Measurements from ENCODE around the gene PEAK3.

Gene PEAK3

DNA sequence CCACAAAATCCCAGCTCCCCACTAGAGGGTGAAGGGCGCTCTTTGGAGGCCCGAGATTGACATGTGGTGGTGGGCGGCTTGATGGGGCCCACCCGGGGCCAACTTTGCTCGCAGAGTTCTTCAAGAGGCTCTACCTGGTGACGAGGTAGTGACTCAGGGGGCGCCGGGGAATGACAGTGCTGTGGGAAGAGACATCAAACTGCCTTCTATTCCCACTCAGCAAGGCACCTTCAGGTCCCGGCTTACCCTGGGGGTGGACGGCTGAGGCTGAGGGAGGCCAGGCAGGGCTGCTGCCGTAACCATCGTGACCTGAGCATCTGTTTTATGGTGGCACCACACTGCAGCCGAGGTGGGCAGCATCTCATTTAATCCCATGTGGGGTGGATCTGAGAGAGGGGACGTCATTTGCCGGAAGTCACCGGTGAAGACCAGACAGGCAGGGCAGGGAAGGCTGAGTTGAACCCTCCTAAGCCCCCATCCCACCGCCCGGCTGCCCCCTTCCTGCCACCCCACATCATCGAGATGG is 24.4 kb upstream of the PEAK3 start:
- Mint-ChIP-seq H3K9me3 (no peaks in the 10 kb centered on the region), H3K36me3 (ENCODE audit: low read depth) (peaks cover 10% of the 10 kb centered on the region), H3K27me3 (ENCODE audit: low read depth) (peaks cover 76% of the 10 kb centered on the region), H3K4me3 (no peak overlapping the region), H3K27ac (no peak overlapping the region), H3K4me1 (ENCODE audit: low read depth) (peaks cover 6% of the 10 kb centered on the region)

DNA sequence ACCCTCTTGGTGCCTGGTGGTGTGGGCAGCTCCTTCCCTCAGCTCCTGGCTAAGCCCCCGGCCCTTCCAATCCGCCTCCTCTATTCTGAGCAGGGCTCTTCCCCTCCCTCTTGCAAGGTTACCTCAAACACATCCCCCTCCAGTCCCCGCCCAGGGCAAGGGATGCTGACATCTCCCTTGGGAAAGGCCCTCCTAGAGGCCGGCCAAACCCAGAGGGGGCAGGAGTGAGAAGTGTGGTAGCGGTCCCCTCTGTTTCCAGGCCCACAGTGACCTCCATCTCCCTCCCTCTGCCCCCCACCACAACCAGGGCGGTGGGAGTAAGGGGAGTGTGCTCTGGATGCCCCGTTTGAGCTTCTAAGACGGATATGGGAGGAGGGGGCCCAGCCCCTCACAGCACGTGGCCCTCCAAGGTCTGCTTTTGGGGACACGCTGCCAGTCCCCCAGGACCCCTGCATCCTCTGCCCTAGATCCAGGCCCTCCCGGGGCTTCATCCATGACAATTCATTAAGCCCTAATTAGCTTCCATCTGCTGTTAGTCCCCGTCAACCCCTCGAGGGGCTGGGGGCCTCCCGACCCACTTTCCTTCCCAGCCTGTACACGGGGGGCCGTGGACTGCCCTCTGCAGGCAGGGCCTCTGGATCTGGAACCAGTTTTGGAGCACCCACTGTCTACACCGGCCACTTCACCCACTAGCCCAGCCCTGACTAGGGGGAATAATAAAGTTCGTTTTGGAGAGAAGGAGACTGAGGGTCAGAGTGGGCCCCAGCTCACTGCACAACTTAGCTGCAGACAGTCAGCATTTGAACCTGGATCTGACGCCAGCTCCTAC is 23.7 kb upstream of the PEAK3 start:
- Mint-ChIP-seq H3K4me3 (no peak overlapping the region), H3K27ac (no peak overlapping the region), H3K4me1 (ENCODE audit: low read depth) (peaks cover 6% of the 10 kb centered on the region), H3K36me3 (ENCODE audit: low read depth) (peaks cover 10% of the 10 kb centered on the region), H3K27me3 (ENCODE audit: low read depth) (peaks cover 75% of the 10 kb centered on the region), H3K9me3 (no peaks in the 10 kb centered on the region)

- Mint-ChIP-seq H3K36me3 (ENCODE audit: low read depth) (peaks cover 7% of the 10 kb centered on the region), H3K9me3 (no peaks in the 10 kb centered on the region), H3K4me1 (ENCODE audit: low read depth) (peaks cover 4% of the 10 kb centered on the region), H3K27me3 (ENCODE audit: low read depth) (peaks cover 52% of the 10 kb centered on the region), H3K27ac (no peak overlapping the region), H3K4me3 (no peak overlapping the region)
Measured at GRCh38 chr19:2303211-2303798, 21.3 kb upstream of the PEAK3 start.

DNA sequence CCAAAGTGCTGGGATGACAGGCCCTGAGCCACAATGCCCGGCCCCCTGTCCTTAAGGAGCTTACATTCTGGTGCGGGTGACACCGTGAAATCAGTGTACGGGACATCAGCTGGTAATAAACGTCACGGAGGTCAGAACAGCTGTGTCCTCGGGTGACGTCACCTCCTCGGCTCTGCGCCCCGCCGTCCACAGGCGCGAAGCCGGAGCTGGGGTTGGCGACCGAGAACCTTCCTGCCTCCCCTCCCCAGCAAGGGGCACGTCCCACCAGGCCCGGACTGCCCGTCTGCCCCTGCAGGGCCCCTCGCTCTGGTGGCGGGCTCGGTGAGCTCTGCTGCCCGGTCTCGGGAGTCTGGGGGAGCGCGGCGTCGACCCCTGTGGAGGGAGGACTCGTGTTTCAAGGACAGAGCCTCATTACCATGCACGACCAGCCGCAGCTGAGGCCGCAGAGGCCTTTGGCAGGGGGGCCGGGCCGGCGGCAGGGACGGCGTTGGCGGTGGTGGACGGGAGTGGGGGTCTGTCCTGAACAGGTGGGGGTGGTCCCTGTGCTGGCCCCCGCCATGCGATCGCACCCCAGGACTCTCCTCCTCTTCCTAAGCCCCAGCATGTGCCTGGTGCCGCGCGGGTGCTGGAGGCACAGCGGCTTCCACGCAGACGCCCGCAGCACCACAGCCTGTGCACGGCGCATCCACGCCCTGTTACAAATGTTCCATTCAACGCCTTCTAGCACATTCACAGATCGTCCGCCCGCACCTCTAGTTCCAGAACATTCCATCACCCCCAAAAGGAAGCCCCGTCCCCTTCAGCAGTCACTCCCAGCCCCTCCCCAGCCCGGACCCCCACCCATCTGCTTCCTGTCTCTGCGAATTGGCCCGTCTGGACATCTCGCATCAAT is 20.6 kb upstream of the PEAK3 start:
- no peak overlapping the region for H3K27ac Mint-ChIP-seq
- H3K4me1 Mint-ChIP-seq (ENCODE audit: low read depth) = peaks cover 4% of the 10 kb centered on the region
- peaks cover 7% of the 10 kb centered on the region for H3K36me3 Mint-ChIP-seq (ENCODE audit: low read depth)
- peaks cover 51% of the 10 kb centered on the region for H3K27me3 Mint-ChIP-seq (ENCODE audit: low read depth)
- no peaks in the 10 kb centered on the region for H3K9me3 Mint-ChIP-seq
- H3K4me3 Mint-ChIP-seq = no peak overlapping the region

DNA sequence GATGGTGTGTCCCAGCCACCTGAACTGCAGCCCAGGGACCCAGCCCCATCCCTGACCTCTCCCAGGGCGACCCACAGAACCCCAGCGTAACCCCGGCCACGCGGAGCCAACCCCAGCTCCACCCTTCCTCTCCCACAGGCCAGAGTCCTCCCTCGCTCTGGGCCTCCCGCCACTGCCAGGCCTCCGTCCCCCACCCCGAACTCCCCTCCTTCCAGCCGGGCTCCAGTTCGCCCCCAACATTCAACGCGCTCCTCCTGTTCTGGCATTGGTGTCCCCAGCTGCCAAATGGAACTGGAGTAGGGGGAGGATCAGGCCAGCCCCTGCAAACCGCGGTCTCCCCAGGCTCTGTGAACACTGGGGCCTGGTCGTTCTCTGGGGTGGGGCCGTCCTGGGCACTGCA is 18.6 kb upstream of the PEAK3 start:
- peaks cover 35% of the 10 kb centered on the region for H3K27me3 Mint-ChIP-seq (ENCODE audit: low read depth)
- peaks cover 4% of the 10 kb centered on the region for H3K4me1 Mint-ChIP-seq (ENCODE audit: low read depth)
- peaks cover 7% of the 10 kb centered on the region for H3K36me3 Mint-ChIP-seq (ENCODE audit: low read depth)
- H3K27ac Mint-ChIP-seq = no peak overlapping the region
- H3K4me3 Mint-ChIP-seq = no peak overlapping the region
- H3K9me3 Mint-ChIP-seq = no peaks in the 10 kb centered on the region

DNA sequence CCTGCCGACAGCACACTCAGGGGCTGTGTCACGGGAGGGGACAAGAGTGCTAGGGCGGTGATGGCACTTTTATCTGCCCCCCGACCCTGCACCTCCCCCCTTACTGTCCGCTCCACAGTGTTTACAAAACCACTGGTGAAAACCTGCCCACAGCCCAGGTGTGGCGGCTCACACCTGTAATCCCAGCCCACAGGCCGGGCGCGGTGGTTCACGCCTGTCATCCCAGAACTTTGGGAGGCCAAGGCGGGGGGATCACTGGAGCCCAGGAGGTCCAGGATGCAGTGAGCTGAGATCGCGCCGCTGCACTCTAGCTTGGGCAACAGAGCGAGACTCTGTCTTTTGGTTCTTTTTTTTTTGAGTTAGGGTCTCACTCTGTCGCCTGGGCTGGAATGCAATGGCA is 14.2 kb upstream of the PEAK3 start:
- no peak overlapping the region for H3K4me3 Mint-ChIP-seq
- H3K4me1 Mint-ChIP-seq (ENCODE audit: low read depth) = peaks cover 5% of the 10 kb centered on the region
- no peaks in the 10 kb centered on the region for H3K9me3 Mint-ChIP-seq
- H3K27ac Mint-ChIP-seq = no peak overlapping the region
- peaks cover 4% of the 10 kb centered on the region for H3K27me3 Mint-ChIP-seq (ENCODE audit: low read depth)
- H3K36me3 Mint-ChIP-seq (ENCODE audit: low read depth) = peaks cover 13% of the 10 kb centered on the region

DNA sequence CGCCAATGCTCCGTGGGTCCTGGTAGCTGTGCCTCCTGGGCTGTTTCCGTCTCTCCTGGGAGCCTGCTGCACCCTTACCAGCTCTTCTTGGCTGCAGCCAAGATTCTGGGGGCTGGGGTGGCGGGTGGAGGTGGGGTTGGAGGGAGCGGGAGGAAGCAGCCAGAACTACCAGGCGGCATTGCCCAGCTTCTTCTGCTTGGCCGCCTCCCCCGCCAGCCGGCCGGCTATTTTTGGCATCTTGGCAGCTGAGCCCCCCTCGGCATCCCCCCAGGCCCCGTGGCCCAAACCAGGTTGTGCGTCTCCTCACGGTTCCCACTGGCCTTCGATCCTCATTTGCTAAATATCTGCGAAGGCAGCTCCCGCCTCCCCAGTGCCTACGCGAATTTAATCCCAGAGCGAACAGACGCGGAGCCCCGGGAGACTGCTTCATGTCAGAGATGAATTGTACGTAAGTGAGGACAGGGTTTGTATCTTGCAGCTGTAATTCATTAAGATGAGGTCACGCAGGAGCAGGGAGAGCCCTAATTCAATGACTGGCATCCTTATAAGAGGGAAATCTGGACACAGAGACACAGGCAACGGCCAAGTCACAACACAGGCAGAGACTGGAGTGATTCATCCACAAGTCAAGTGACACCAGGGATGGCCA is 12.8 kb upstream of the PEAK3 start:
- Mint-ChIP-seq H3K9me3 (no peaks in the 10 kb centered on the region), H3K4me3 (no peak overlapping the region), H3K27ac (no peak overlapping the region), H3K4me1 (ENCODE audit: low read depth) (peaks cover 5% of the 10 kb centered on the region), H3K27me3 (ENCODE audit: low read depth) (no peaks in the 10 kb centered on the region), H3K36me3 (ENCODE audit: low read depth) (peaks cover 14% of the 10 kb centered on the region)

DNA sequence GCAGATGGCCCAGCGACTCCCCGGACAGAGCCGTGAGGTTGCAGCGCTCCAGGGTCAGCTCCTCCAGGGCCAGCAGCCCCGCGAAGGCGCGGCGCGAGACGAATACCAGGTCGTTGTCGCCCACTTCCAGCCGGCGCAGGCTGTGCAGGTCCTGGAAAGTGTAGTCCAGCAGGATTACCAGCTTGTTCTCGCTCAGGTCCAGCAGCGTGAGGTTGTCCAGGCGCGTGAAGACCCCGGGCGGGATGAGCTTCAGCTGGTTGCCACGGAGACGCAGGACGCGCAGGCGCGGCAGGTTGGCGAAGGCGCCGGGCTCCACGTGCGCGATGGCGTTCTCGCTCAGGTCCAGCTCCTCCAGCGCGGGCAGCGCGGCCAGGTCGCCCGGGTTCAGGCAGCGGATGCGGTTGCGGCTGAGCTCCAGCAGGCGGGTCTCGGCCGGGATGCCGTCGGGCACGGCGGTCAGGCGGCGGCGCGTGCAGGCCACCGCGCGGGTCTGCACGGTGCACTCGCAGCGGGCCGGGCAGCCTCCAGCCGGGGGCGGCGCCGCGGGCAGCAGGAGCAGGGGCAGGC is 9.3 kb upstream of the PEAK3 start:
- Mint-ChIP-seq H3K27ac (no peak overlapping the region), H3K4me3 (peak overlapping the region; percentile 77), H3K4me1 (ENCODE audit: low read depth) (peaks cover 17% of the 10 kb centered on the region), H3K27me3 (ENCODE audit: low read depth) (no peaks in the 10 kb centered on the region), H3K36me3 (ENCODE audit: low read depth) (peaks cover 19% of the 10 kb centered on the region), H3K9me3 (no peaks in the 10 kb centered on the region)

GRCh38 chr19:2290441-2291184 is 8.6 kb upstream of the PEAK3 start:
- peak overlapping the region; percentile 77 for H3K4me3 Mint-ChIP-seq
- peaks cover 19% of the 10 kb centered on the region for H3K36me3 Mint-ChIP-seq (ENCODE audit: low read depth)
- H3K9me3 Mint-ChIP-seq = no peaks in the 10 kb centered on the region
- H3K27ac Mint-ChIP-seq = no peak overlapping the region
- no peaks in the 10 kb centered on the region for H3K27me3 Mint-ChIP-seq (ENCODE audit: low read depth)
- H3K4me1 Mint-ChIP-seq (ENCODE audit: low read depth) = peaks cover 17% of the 10 kb centered on the region

GRCh38 chr19:2289714-2290435 is 7.9 kb upstream of the PEAK3 start:
- Mint-ChIP-seq H3K4me3 (peak overlapping the region; percentile 88), H3K9me3 (no peaks in the 10 kb centered on the region), H3K4me1 (ENCODE audit: low read depth) (peaks cover 17% of the 10 kb centered on the region), H3K27ac (peak overlapping the region; percentile 95), H3K27me3 (ENCODE audit: low read depth) (no peaks in the 10 kb centered on the region), H3K36me3 (ENCODE audit: low read depth) (peaks cover 17% of the 10 kb centered on the region)

- H3K27ac Mint-ChIP-seq = peak overlapping the region; percentile 95
- H3K36me3 Mint-ChIP-seq (ENCODE audit: low read depth) = peaks cover 16% of the 10 kb centered on the region
- H3K4me3 Mint-ChIP-seq = peak overlapping the region; percentile 88
- no peaks in the 10 kb centered on the region for H3K9me3 Mint-ChIP-seq
- H3K27me3 Mint-ChIP-seq (ENCODE audit: low read depth) = no peaks in the 10 kb centered on the region
- peaks cover 17% of the 10 kb centered on the region for H3K4me1 Mint-ChIP-seq (ENCODE audit: low read depth)
Measured at GRCh38 chr19:2288818-2289713, 7.1 kb upstream of the PEAK3 start.

GRCh38 chr19:2288338-2288817 is 6.4 kb upstream of the PEAK3 start:
- peaks cover 17% of the 10 kb centered on the region for H3K4me1 Mint-ChIP-seq (ENCODE audit: low read depth)
- H3K36me3 Mint-ChIP-seq (ENCODE audit: low read depth) = peaks cover 12% of the 10 kb centered on the region
- no peaks in the 10 kb centered on the region for H3K9me3 Mint-ChIP-seq
- H3K27ac Mint-ChIP-seq = peak overlapping the region; percentile 95
- H3K27me3 Mint-ChIP-seq (ENCODE audit: low read depth) = no peaks in the 10 kb centered on the region
- peak overlapping the region; percentile 88 for H3K4me3 Mint-ChIP-seq

All from T-helper 1 cell treated with Interleukin-12 subunit alpha and Interleukin-12 subunit beta and Interleukin-4 antibody, amounts not matched to agents 30 μg/mL and 1 μg/mL, for 36 hours (primary cell).